GM10266 (cell line): ENCODE results near the gene INAFM2.

ENCODE experiments used
- DNase-seq: peaks from one replicate; pipeline ENCODE4 v3.0.0; 2012; ENCODE audit errors: extremely low spot score
- TF ChIP-seq, protein P1 (sequence below): IDR thresholded peaks from 2 replicates; pipeline ENCODE4 v1.5.1; 2012; ENCODE audit warnings: mild to moderate bottlenecking, low read depth; ENCODE audit not compliant: control insufficient read depth, insufficient read depth; ENCODE audit errors: missing control alignments

INAFM2 gene

DNA sequence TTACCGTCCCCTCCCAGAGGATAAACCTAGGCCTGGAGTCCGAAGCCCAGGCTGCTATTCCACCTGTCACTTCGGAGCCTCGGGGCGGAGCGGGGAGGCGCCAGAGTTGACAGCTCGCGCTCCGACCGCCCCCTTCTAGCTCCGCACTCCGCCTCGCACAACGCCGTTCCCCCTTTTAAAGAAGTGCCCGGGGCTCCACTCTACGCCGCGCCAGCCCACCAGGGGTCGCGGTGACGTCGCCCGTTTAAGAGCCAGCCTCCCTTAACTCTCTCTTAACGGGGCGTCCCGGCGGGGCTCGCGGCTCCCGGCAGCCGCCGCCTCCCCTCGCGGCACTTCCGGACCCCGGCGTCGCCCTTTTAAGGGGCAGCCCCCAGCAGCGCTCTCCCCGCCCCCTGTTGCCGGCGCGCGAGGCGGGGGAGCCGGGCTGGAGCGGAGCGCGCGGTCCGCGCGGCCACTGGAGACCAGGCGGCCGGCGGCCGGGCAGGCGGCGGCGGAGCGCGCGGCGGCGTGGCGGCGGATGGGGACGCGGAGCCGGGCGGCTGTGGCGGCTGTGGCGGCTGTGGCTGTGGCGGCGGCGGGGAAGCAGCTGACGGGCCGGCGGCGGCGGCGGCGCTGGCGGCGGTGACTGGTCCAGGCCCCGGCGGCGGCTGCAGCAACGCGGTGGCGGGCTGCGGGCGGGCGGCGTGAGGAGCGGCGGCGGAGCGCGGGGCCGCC is at the start of gene INAFM2:
INAFM2 (plus strand) TSS at position 454 of the 714 bp plus-strand sequence. CDS start 364 bp downstream, outside the sequence.
- TF ChIP-seq, protein P1, sequence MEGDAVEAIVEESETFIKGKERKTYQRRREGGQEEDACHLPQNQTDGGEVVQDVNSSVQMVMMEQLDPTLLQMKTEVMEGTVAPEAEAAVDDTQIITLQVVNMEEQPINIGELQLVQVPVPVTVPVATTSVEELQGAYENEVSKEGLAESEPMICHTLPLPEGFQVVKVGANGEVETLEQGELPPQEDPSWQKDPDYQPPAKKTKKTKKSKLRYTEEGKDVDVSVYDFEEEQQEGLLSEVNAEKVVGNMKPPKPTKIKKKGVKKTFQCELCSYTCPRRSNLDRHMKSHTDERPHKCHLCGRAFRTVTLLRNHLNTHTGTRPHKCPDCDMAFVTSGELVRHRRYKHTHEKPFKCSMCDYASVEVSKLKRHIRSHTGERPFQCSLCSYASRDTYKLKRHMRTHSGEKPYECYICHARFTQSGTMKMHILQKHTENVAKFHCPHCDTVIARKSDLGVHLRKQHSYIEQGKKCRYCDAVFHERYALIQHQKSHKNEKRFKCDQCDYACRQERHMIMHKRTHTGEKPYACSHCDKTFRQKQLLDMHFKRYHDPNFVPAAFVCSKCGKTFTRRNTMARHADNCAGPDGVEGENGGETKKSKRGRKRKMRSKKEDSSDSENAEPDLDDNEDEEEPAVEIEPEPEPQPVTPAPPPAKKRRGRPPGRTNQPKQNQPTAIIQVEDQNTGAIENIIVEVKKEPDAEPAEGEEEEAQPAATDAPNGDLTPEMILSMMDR = peak; percentile 41
- DNase-seq = peak; percentile 98

DNA sequence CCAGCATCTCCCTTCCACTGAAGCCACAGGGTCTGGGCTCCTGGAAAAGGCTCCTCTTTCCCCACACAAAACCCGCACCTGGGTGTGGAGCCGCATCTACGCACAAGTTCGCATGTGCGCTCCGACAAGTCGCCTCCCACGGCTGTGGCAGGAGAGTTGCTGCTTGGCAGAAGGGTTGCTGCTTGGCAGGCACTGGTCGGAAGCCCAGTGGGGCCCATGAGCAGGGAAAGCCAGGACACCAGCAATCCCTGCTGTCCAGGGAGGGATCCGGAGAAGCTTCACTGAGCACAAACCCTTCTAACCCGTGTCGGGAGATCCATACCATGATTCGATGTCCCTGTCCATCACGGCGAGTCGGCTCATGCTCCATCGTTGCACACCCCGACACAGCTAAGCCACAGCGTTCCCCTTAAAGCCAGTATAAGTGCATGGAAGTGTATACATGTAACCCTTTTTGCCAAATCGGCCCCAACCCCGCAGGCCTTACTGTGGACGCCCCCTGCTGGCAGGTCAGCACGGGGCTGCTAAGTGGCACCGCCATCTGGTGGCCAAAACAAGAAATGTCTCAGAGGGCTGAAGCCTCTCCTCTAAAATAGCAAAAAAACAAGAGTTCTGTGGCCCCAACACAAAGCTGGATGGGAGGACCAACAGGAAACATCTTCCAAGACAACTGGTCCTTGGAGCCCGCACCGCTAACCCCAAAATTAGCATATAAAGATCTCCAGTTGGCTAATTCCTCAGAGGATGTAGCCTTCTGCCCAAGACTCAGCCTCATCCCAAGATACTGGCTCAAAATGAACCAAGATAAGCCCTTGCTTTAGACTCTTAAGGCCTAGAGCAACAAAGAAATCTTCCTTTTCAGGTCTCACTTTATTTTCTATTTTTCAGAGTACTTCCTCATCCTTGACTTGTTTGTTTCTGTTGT is 48.9 kb upstream of the INAFM2 start:
- peak; percentile 86 for DNase-seq
- TF ChIP-seq, protein P1 = peak; percentile 100

DNA sequence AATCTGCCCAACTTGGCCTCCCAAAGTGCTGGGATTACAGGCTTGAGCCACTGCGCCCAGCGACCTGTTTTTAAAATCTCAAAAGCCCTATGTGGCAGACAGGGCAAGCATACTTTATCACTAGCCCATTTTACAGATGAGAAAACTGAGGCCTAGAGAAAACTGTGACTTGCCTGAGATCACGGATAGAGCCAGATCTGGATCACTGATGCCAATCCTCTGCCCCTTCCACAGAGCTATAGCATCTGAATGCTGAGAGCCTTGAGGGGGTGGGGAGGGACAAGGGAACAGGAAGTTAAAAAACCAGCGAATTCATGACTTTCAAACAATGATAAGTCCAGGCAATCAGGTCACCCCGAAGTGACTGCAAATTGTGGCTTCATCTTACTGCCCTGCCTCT is 48.0 kb upstream of the INAFM2 start:
- TF ChIP-seq, protein P1 = no peak
- DNase-seq = no peak

DNA sequence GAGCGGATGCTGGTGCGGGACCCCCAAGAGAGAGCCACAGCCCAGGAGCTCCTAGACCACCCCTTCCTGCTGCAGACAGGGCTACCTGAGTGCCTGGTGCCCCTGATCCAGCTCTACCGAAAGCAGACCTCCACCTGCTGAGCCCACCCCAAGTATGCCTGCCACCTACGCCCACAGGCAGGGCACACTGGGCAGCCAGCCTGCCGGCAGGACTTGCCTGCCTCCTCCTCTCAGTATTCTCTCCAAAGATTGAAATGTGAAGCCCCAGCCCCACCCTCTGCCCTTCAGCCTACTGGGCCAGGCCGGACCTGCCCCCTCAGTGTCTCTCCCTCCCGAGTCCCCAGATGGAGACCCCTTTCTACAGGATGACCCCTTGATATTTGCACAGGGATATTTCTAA is 47.5 kb upstream of the INAFM2 start:
- TF ChIP-seq, protein P1 = no peak
- DNase-seq = no peak

DNA sequence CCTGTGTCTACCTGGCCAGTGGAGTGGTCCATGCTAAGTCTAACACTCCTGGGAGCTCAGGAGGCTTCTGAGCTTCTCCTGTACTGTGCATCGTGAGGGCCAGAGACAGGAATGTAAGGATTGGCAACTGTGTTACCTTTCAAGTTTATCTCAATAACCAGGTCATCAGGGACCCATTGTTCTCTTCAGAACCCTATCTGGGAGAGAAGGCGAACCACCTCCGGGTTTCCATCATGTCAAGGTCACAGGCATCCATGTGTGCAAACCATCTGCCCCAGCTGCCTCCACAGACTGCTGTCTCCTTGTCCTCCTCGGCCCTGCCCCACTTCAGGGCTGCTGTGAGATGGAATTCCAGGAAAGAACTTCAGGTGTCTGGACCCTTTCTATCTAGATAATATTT is 46.6 kb upstream of the INAFM2 start:
- no peak for DNase-seq
- TF ChIP-seq, protein P1 = no peak

DNA sequence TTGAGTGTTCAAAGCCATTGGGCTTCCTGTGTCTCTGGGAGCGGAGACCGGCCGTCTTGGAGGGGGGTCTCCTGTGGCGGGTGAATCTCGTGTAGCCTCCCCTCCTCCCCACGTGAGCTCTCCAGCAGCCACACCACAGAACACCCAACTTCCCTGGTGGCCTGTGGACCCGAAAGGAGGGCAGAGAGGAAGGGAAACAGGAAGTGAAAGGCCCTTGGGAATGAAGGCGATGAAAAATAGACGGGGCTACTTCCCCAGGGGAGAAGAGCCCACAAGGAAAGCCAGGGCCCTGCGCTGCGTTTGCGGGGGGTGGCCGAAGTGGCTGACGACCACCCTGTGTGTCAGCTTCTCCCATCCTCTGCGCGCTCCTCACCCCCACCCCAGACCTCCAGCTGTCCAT is 46.0 kb upstream of the INAFM2 start:
- DNase-seq = no peak
- TF ChIP-seq, protein P1 = no peak
